Measurements from ENCODE around the gene C6.

C6 gene

GRCh38 chr5:41118177-41118576 is 95.2 kb downstream of the C6 start:
- DNase-seq: no peak

DNA sequence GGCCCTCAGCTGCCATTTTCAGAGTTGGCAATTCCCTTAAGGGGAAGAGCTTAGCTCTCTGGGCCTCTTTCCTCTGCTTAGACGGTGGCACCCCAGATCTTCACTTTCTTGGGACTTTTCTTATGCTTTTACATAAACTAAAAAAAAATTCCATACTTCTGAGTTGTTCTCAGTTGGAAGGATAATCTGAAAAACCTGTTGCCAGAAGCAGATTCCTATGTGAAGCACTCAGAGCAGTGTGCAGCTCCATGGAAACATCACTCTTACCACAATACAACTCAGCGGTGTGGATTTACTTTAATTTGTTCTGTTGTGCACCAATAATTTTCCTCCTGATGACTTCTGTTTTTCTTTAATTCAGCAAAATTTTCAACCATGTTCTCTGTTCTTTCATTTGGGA is 98.1 kb downstream of the C6 start:
- DNase-seq: no peak

GRCh38 chr5:41112486-41113455 is 100.6 kb downstream of the C6 start:
- no peak for DNase-seq

DNA sequence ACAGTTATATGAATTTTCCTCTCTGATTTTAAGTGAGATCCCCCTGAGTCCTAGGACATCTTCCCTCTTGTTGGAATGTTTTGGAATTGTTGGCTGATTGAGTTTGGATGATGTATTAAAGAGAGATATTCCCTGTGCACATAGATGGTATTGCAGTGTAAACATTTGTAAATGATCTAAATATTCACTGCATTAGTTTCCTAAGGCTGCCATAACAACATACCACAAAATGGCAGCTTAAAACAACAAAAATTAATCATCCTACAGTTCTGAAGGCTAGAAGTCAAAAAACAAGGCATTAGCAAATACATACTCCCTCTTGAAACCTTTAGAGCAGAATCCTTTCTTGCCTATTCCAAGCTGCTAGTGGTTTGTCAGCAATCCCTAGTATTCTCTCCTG is 104.1 kb downstream of the C6 start:
- DNase-seq: no peak

- DNase-seq: no peak
These were observed 111.0 kb downstream of the C6 start for GRCh38 chr5:41102341-41102740.

DNA sequence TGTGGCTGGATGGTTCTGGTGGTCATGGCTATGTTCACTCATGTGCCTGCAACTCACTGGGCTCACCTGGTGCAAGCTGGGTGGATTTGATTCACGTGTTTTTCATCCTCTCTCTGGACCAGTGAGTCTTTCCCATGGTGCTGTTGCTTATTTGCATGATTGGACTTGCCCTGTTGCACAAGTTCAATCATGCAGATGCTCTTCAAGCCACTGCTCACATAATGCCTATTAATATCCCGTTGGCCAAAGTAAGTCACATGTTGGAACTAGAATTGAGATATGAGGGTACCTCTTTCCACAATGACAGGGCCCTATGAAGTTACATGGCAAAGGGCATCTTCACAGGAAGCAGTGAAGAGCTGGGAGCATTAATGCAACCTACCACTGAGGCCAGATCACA is 115.7 kb downstream of the C6 start:
- DNase-seq: no peak

DNA sequence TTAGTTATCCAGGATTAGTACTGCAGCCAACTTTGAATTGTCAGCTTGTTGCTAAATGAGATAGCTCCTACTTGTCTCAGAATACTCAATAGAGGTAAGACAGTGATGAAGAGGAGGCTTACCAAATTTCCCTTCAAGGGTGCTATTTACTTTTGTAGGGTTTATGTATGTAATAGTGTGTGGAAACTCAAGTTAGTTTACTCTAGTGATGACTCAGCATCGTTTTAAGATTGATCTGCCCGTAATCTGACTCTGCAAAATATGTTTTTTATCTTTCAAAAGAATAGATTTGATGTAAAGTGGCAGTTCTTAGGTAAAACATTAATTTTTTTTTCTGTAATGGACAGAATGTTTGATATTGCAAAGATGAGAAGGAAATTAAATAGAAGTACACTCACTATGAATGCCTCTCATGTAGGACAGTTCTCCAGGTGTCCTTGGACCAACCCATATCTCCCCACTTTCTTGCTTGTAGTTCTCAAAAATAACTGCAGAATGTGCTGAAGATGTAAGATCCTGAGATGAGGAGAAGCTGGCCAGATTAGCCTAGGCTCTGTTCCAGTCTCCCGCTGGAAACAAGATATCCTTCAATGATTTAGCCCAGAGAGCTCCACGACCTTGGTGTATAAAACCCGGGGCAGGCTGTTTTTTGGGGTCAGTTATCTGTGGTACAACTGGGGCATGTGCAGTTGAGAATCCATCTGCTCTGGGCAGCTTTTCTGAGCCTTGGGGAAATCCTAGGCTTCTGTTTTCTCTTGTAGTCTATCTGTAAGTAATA is 117.8 kb downstream of the C6 start:
- DNase-seq: no peak

- DNase-seq: no peak
These were observed 118.5 kb downstream of the C6 start for GRCh38 chr5:41094871-41095270.

- no peak for DNase-seq
These were observed 119.5 kb downstream of the C6 start for GRCh38 chr5:41093803-41094202.
